CD14-positive monocyte (primary cell): ENCODE results near the gene SH3BP5L. TPM values are rescaled to one million over a fixed set of nuclear protein-coding genes. Genes with fewer than 3 reads are reported as not detected.

ENCODE experiments used
- DNase-seq, 3 donors: peaks; one replicate each; pipeline ENCODE4 v3.0.0-alpha.2; 2011 to 2022
- H2AFZ ChIP-seq: 2 replicates; pipeline ENCODE4 v1.6.0; 2012; ENCODE audit warnings: mild to moderate bottlenecking, low read depth, low read length, inconsistent platforms; ENCODE audit not compliant: insufficient read depth, poor library complexity, severe bottlenecking
- H3K27ac ChIP-seq, 2 donors: 1 replicate in 1 of 2; 2 replicates in 1 of 2; pipeline ENCODE4 v1.5.1; 2012 to 2013; ENCODE audit warnings: low read length in 2 of 2, control low read depth in 1 of 2, inconsistent platforms in 1 of 2, low read depth in 1 of 2, mild to moderate bottlenecking in 1 of 2
- H3K27me3 ChIP-seq, 2 donors: one replicate each; pipeline versions ENCODE4 v1.6.0 to v1.6.1; 2011 to 2013; ENCODE audit warnings: low read length in 2 of 2; ENCODE audit not compliant: control insufficient read depth in 2 of 2, insufficient read depth in 2 of 2
- H3K36me3 ChIP-seq, 2 donors: replicated peaks in 1 of 2; 1 replicate in 1 of 2; 2 replicates in 1 of 2; pipeline versions ENCODE4 v1.5.1 to v1.6.1; 2012 to 2013; ENCODE audit warnings: low read length in 2 of 2, control low read depth in 1 of 2, inconsistent platforms in 1 of 2, mild to moderate bottlenecking in 1 of 2; ENCODE audit not compliant: insufficient read depth in 2 of 2, control insufficient read depth in 1 of 2
- H3K4me1 ChIP-seq, 2 donors: 1 replicate in 1 of 2; 2 replicates in 1 of 2; pipeline versions ENCODE4 v1.5.1 to v1.6.1; 2012 to 2013; ENCODE audit warnings: low read length in 2 of 2, control low read depth in 1 of 2, inconsistent platforms in 1 of 2, mild to moderate bottlenecking in 1 of 2, moderate library complexity in 1 of 2; ENCODE audit not compliant: insufficient read depth in 2 of 2, control insufficient read depth in 1 of 2
- H3K4me2 ChIP-seq: replicated peaks from 2 replicates; pipeline ENCODE3; 2012; ENCODE audit warnings: low read length, moderate library complexity, mild to moderate bottlenecking; ENCODE audit not compliant: poor library complexity, severe bottlenecking; ENCODE audit errors: extremely low read depth
- H3K4me3 ChIP-seq, 3 experiments: fragments of 200-600 bp in 1 of 3; sonication (generic) in 1 of 3; replicated peaks in 1 of 3; 1 replicate in 2 of 3; 2 replicates in 1 of 3; pipeline ENCODE4 v1.5.1; 2011 to 2013; ENCODE audit warnings: low read length in 3 of 3, mild to moderate bottlenecking in 3 of 3, control low read depth in 2 of 3, low read depth in 2 of 3, inconsistent platforms in 1 of 3, moderate library complexity in 1 of 3
- H3K79me2 ChIP-seq: 2 replicates; pipeline ENCODE4 v1.6.0; 2012; ENCODE audit warnings: mild to moderate bottlenecking, control low read depth, inconsistent platforms, low read length, moderate library complexity; ENCODE audit not compliant: insufficient read depth
- H3K9ac ChIP-seq: 2 replicates; pipeline ENCODE4 v1.6.0; 2017; ENCODE audit warnings: low read length, mild to moderate bottlenecking; ENCODE audit not compliant: insufficient read depth, poor library complexity, severe bottlenecking
- H3K9me3 ChIP-seq, 2 donors: replicated peaks in 1 of 2; 1 replicate in 1 of 2; 2 replicates in 1 of 2; pipeline versions ENCODE4 v1.5.1 to v1.6.1; 2012 to 2013; ENCODE audit warnings: low read length in 2 of 2, control low read depth in 1 of 2; ENCODE audit not compliant: control insufficient read depth in 1 of 2, insufficient read depth in 1 of 2
- H4K20me1 ChIP-seq: 2 replicates; pipeline ENCODE4 v1.6.0; 2012; ENCODE audit warnings: mild to moderate bottlenecking, low read length, control low read depth, moderate library complexity; ENCODE audit not compliant: insufficient read depth
- H3K27ac Mint-ChIP-seq, 7 donors: one replicate each; pipeline ENCODE4 v1.8.0; 2020; ENCODE audit warnings: mild to moderate bottlenecking in 7 of 7, mixed read lengths in 7 of 7, moderate library complexity in 6 of 7, inconsistent platforms in 2 of 7
- H3K27me3 Mint-ChIP-seq, 3 donors: one replicate each; pipeline ENCODE4 v1.8.0; 2021 to 2022; ENCODE audit warnings: low read depth in 3 of 3, mild to moderate bottlenecking in 3 of 3, mixed read lengths in 3 of 3, moderate library complexity in 3 of 3, inconsistent platforms in 1 of 3
- H3K36me3 Mint-ChIP-seq, 2 donors: one replicate each; pipeline ENCODE4 v1.8.0; 2020; ENCODE audit warnings: mixed read lengths in 2 of 2, inconsistent platforms in 1 of 2, mild to moderate bottlenecking in 1 of 2
- H3K4me1 Mint-ChIP-seq: one replicate; pipeline ENCODE4 v1.8.0; 2020; ENCODE audit warnings: mild to moderate bottlenecking, mixed read lengths
- H3K4me3 Mint-ChIP-seq, 2 donors: one replicate each; pipeline ENCODE4 v1.8.0; 2020; ENCODE audit warnings: mild to moderate bottlenecking in 2 of 2, mixed read lengths in 2 of 2, moderate library complexity in 1 of 2
- H3K9me3 Mint-ChIP-seq, 7 donors: one replicate each; pipeline ENCODE4 v1.8.0; 2020 to 2022; ENCODE audit warnings: mixed read lengths in 7 of 7, mild to moderate bottlenecking in 6 of 7, moderate library complexity in 6 of 7, inconsistent platforms in 2 of 7
- WGBS: methylation state at CpG from one replicate; pipeline ENCODE4 v1.1.5; 2013; ENCODE audit warnings: missing lambda C conversion rate; ENCODE audit not compliant: insufficient coverage; 5-methylcytosine and 5-hydroxymethylcytosine counted together
- intact Hi-C, 2 donors: fragments of 100-400 bp; cut with micrococcal nuclease; formaldehyde crosslinking; loops; one replicate each; pipeline versions ENCODE4 v1.15.0 to v1.15.1; 2023
- polyA plus RNA-seq, 3 donors: library from polyadenylated mRNA; depleted of rRNA in 1 of 3; unstranded in 2 of 3; stranded (reverse) in 1 of 3; fragments of 300-500 nt in 2 of 3; fragments of >200 nt in 1 of 3; fragmentation: Illumina TruSeq in 2 of 3; gene quantifications; 1 replicate in 2 of 3; 2 replicates in 1 of 3; pipeline ENCODE4 v1.2.3, GENCODE V29; 2012 to 2021
- TF ChIP-seq, protein P1 (sequence below): fragments of 200-600 bp; IDR thresholded peaks from one replicate; pipeline ENCODE4 v1.8.0; 2022; ENCODE audit warnings: antibody characterized with exemption, mild to moderate bottlenecking

The SH3BP5L gene
- polyA plus RNA-seq, 3 donors, result 4.0 to 15.7 (median 4.3) TPM

DNA sequence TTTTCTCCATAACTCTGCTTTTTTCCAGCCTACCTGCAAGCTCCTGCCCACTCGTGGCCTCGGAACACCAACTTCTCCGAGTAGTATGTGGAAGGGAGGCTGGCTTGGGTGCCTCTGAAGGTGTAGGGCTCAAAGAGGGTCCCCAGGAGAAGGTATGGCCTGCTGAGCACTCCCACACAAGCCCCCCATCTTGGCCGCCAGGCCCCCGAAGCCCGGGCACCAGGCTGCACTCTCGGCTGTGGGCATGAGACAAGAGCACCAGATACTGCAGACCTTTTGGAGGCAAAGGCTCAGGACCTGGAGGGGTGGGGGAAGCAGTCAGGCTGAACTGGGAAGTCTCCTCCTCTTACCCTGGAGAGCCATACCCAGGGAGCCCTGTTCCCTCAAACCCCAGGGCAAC lies 31.5 kb upstream of the SH3BP5L start:
- Histone ChIP-seq H3K9ac (no peak overlapping the region), H3K27ac (no peak overlapping the region), H3K36me3 (peaks cover 5 to 11% of the 10 kb centered on the region in 2 donors), H3K9me3 (no peaks in the 10 kb centered on the region), H3K4me2 (peak overlapping the region; percentile 72), H4K20me1 (peaks cover 8% of the 10 kb centered on the region), H3K4me1 (peaks cover 37 to 43% of the 10 kb centered on the region in 2 donors), H3K27me3 (no peaks in the 10 kb centered on the region), H3K79me2 (peaks cover 11% of the 10 kb centered on the region), H2AFZ (no peak overlapping the region), H3K4me3 (no peak overlapping the region)
- Mint-ChIP-seq H3K4me3 (peak overlapping the region; percentile 89 to 90), H3K9me3 (no peaks in the 10 kb centered on the region), H3K36me3 (peaks cover 20 to 21% of the 10 kb centered on the region in 2 donors), H3K27ac (peak overlapping the region in 1 of 7 donors; percentile 46), H3K27me3 (peaks cover 0 to 4% (median 0%) of the 10 kb centered on the region in 3 donors), H3K4me1 (peaks cover 29% of the 10 kb centered on the region)
- TF ChIP-seq, protein P1, sequence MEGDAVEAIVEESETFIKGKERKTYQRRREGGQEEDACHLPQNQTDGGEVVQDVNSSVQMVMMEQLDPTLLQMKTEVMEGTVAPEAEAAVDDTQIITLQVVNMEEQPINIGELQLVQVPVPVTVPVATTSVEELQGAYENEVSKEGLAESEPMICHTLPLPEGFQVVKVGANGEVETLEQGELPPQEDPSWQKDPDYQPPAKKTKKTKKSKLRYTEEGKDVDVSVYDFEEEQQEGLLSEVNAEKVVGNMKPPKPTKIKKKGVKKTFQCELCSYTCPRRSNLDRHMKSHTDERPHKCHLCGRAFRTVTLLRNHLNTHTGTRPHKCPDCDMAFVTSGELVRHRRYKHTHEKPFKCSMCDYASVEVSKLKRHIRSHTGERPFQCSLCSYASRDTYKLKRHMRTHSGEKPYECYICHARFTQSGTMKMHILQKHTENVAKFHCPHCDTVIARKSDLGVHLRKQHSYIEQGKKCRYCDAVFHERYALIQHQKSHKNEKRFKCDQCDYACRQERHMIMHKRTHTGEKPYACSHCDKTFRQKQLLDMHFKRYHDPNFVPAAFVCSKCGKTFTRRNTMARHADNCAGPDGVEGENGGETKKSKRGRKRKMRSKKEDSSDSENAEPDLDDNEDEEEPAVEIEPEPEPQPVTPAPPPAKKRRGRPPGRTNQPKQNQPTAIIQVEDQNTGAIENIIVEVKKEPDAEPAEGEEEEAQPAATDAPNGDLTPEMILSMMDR, result no peak
- WGBS, result no CpG with 5 or more reads among the region's 7 CpGs
- DNase-seq, result no peak
- intact Hi-C loops, result no loop called here

DNA sequence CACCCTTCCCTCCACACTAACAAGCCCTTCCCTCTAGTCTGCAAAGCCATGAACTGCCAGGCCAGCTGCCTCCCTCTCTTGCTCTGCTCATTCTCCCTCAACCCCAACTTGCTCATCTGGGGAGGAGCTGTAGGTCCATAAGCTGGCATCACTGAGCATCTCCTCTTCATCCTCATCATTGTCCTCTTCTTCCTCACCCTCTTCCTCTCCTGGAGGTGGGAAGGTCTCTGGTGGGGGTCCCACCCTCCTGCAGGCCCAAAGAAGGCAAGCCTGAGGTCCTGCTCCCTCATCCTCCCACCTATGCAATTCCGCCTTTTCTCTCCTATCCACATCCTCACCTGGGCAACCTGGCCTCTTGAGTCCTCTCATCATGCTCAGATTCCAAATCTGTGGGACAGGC lies 30.5 kb upstream of the SH3BP5L start:
- no peaks in the 10 kb centered on the region for H3K27me3 ChIP-seq
- TF ChIP-seq, protein P1, result no peak
- no peak overlapping the region for H2AFZ ChIP-seq
- peaks cover 11% of the 10 kb centered on the region for H3K79me2 ChIP-seq
- no peaks in the 10 kb centered on the region for H3K9me3 ChIP-seq
- peaks cover 29% of the 10 kb centered on the region for H3K4me1 Mint-ChIP-seq
- H3K4me3 ChIP-seq, result no peak overlapping the region
- H3K27ac ChIP-seq, result no peak overlapping the region
- H3K36me3 Mint-ChIP-seq, result peaks cover 20 to 21% of the 10 kb centered on the region in 2 donors
- peaks cover 5 to 12% of the 10 kb centered on the region in 2 donors for H3K36me3 ChIP-seq
- no CpG with 5 or more reads among the region's 1 CpG for WGBS
- H3K27ac Mint-ChIP-seq, result no peak overlapping the region
- peaks cover 14% of the 10 kb centered on the region for H4K20me1 ChIP-seq
- H3K4me1 ChIP-seq, result peaks cover 37 to 42% of the 10 kb centered on the region in 2 donors
- DNase-seq, result no peak
- H3K9ac ChIP-seq, result no peak overlapping the region
- no peaks in the 10 kb centered on the region for H3K9me3 Mint-ChIP-seq
- intact Hi-C loops, result no loop called here
- H3K4me3 Mint-ChIP-seq, result no peak overlapping the region
- H3K27me3 Mint-ChIP-seq, result peaks cover 0 to 4% (median 0%) of the 10 kb centered on the region in 3 donors
- H3K4me2 ChIP-seq, result no peak overlapping the region
